Measurements from ENCODE around the gene MRPS6. TPM values are rescaled to one million over a fixed set of nuclear protein-coding genes. Genes with fewer than 3 reads are reported as not detected.

MRPS6 gene
- total RNA-seq, 4 donors from 2014 or later: 33.1 to 63.7 (median 39.3) TPM

- Histone ChIP-seq H3K27me3 (no peaks in the 10 kb centered on the region), H3K36me3 (peaks cover 0 to 11% of the 10 kb centered on the region in 2 donors), H3K4me1 (peaks cover 26 to 82% (median 42%) of the 10 kb centered on the region in 3 donors), H3K9me3 (no peaks in the 10 kb centered on the region), H3K27ac (peak overlapping the region; percentile 82 to 89 (median 85)), H3K4me3 (peak overlapping the region in 1 of 2 donors; percentile 19)
- no peak for TF ChIP-seq EP300 (IDR thresholded peaks at IDR 0.05)
- no peak for TF ChIP-seq CTCF (IDR thresholded peaks at IDR 0.05)
- no peak for TF ChIP-seq POLR2A (IDR thresholded peaks at IDR 0.05)
- WGBS, 2 donors (ENCODE audit: low coverage in 1 of 2): 8 to 17% methylated on average over 1 of the region's 3 CpGs
- no peak for ATAC-seq
Measured at GRCh38 chr21:34128674-34129038, 55.3 kb downstream of the MRPS6 start.

- Histone ChIP-seq H3K4me1 (peaks cover 26 to 81% (median 43%) of the 10 kb centered on the region in 3 donors), H3K4me3 (peak overlapping the region; percentile 13 to 19), H3K9me3 (no peaks in the 10 kb centered on the region), H3K27me3 (no peaks in the 10 kb centered on the region), H3K36me3 (peaks cover 0 to 11% of the 10 kb centered on the region in 2 donors), H3K27ac (peak overlapping the region; percentile 82 to 89 (median 85))
- peak; percentile 76 for ATAC-seq
- WGBS, 2 donors (ENCODE audit: low coverage in 1 of 2): 7 to 20% methylated on average over 14 to 15 of the region's 17 CpGs
- TF ChIP-seq CTCF (IDR thresholded peaks at IDR 0.05): peak in 3 of 4 experiments; percentile 34 to 45 (median 35)
- TF ChIP-seq EP300 (IDR thresholded peaks at IDR 0.05): no peak
- TF ChIP-seq POLR2AphosphoS5 (IDR thresholded peaks at IDR 0.05): peak; percentile 90
Measured at GRCh38 chr21:34129039-34129891, 55.9 kb downstream of the MRPS6 start.

- Histone ChIP-seq H3K36me3 (peaks cover 0 to 11% of the 10 kb centered on the region in 2 donors), H3K9me3 (no peaks in the 10 kb centered on the region), H3K4me1 (peaks cover 26 to 81% (median 43%) of the 10 kb centered on the region in 3 donors), H3K27me3 (no peaks in the 10 kb centered on the region), H3K4me3 (peak overlapping the region in 1 of 2 donors; percentile 19), H3K27ac (peak overlapping the region; percentile 82 to 89 (median 85))
- no peak for TF ChIP-seq EP300 (IDR thresholded peaks at IDR 0.05)
- no peak for TF ChIP-seq POLR2A (IDR thresholded peaks at IDR 0.05)
- TF ChIP-seq POLR2AphosphoS5 (IDR thresholded peaks at IDR 0.05): no peak
- TF ChIP-seq CTCF (IDR thresholded peaks at IDR 0.05): no peak
- 4 to 38% methylated on average over 1 to 2 of the region's 5 CpGs for WGBS, 2 donors (ENCODE audit: low coverage in 1 of 2)
- no peak for ATAC-seq
Measured at GRCh38 chr21:34129901-34130715, 56.7 kb downstream of the MRPS6 start.

GRCh38 chr21:34130716-34130985 is 57.3 kb downstream of the MRPS6 start:
- Histone ChIP-seq H3K9me3 (no peaks in the 10 kb centered on the region), H3K27ac (peak overlapping the region; percentile 82 to 89 (median 85)), H3K27me3 (no peaks in the 10 kb centered on the region), H3K36me3 (peaks cover 0 to 16% of the 10 kb centered on the region in 2 donors), H3K4me1 (peaks cover 26 to 81% (median 43%) of the 10 kb centered on the region in 3 donors), H3K4me3 (no peak overlapping the region)
- WGBS, 2 donors (ENCODE audit: low coverage in 1 of 2): 40 to 68% methylated on average over 1 to 2 of the region's 2 CpGs
- no peak for TF ChIP-seq CTCF (IDR thresholded peaks at IDR 0.05)
- no peak for TF ChIP-seq EP300 (IDR thresholded peaks at IDR 0.05)
- TF ChIP-seq POLR2A (IDR thresholded peaks at IDR 0.05): no peak
- no peak for TF ChIP-seq POLR2AphosphoS5 (IDR thresholded peaks at IDR 0.05)
- ATAC-seq: no peak
